Left cardiac atrium (tissue), 4 donors: ENCODE measurements around the gene LHX6. TPM values are rescaled to one million over a fixed set of nuclear protein-coding genes. Genes with fewer than 3 reads are reported as not detected.
A peak's percentile ranks its signal among the peaks of the same experiment; 100 is the strongest.

Source experiments
- ATAC-seq, 2 donors: fragments of 200-7000 bp; cut with Tn5 transposase; one replicate each; pipeline ENCODE4 v1.9.1; 2020; ENCODE audit warnings: mild to moderate bottlenecking in 2 of 2, moderate library complexity in 2 of 2
- DNase-seq: peaks from one replicate; pipeline ENCODE4 v3.0.0-alpha.2; 2020
- intact Hi-C, 2 donors: fragments of 100-400 bp; cut with DNase I; formaldehyde crosslinking; loops; one replicate each; pipeline versions ENCODE4 v1.14.1 to v1.15.1; 2022 to 2023
- total RNA-seq, 2 donors: library from RNA; stranded (reverse); fragmentation: NEBNext Ultra II Directional; extraction: Animal tissue kit (Norgen Biotek cat#: 25700); gene quantifications; one replicate each; pipeline ENCODE4 v1.2.1, GENCODE V29; 2021
- donor health status: DM: no; HTN: yes; CAD: no.
- donor health status: DM: no; HTN: yes; CAD: no; lungs with severe emphysema.
- donor health status: DM: yes; HTN: yes; CAD: no.
- donor health status: Dilated cardiomyopathy.

Gene LHX6
- total RNA-seq, 2 donors from 2014 or later = 6.1 to 11.3 TPM

- ATAC-seq (peak in 1 of 2 donors; percentile 26), DNase-seq (no peak)
- intact Hi-C loops = no loop called here
Observed at GRCh38 chr9:122218935-122219855, 9.6 kb downstream of the LHX6 start.

DNA sequence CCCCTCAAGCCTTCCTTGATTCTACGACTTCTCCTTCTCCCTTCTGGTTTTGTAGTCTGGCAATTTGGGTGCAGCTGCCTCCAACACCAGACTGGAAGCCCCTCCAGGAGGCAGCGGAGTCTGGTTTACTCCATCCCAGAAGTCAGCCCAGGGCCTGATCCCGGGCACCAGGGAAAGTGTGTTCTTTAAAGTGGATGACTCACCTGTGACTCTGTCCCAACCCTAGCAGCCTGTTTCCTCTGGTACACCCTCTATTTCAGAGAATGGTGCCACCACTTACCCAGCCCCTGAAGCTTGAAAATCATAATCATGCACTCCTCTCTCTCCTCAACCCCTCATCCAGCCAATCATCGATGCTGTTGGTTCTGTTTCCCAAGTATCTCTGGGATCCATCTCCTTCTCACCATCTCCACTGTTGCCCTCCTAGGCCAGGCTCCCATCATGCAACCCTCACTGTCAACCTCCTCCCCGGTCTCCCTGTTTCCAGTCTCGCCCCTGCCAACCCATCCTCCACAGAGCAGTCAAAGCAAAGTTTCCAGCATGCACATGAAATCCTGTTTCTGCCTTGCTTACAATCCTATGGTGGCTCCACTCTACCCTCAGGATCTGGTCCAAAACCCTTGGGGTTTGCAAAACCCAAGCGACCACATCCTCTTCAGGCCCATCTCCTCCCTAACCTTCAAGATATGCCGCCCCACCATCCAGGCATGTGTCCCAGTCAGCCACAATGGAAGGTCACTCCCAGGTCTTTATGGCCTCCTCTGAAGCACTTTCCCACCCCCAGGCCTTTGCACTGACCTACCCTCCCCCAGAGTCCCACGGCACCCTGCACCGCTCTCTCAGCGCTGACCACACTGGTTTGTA is 10.5 kb downstream of the LHX6 start:
- intact Hi-C loops = no loop called here
- no peak for ATAC-seq
- no peak for DNase-seq

DNA sequence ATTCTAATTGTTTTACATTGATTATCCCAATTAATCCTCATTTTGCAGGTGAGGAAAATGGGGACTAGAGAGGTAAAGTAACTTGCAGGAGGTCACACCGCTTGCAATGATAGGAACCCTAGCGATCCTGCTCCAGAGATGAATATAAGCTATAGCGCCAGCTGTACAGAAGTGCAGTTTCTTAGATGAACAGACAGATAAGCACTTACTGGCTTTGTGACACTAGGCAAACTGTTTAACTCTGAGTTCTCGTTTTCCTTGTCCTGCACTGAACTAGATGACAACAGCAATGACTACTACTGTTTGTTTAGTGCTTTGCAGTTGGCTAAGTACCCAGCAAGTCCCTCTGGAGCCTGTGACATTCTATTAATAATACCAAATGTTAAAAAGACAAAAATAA is 11.1 kb downstream of the LHX6 start:
- ATAC-seq = no peak
- no peak for DNase-seq
- intact Hi-C loops = no loop called here

- no peak for DNase-seq
Observed at GRCh38 chr9:122216798-122217418, 11.8 kb downstream of the LHX6 start.

DNA sequence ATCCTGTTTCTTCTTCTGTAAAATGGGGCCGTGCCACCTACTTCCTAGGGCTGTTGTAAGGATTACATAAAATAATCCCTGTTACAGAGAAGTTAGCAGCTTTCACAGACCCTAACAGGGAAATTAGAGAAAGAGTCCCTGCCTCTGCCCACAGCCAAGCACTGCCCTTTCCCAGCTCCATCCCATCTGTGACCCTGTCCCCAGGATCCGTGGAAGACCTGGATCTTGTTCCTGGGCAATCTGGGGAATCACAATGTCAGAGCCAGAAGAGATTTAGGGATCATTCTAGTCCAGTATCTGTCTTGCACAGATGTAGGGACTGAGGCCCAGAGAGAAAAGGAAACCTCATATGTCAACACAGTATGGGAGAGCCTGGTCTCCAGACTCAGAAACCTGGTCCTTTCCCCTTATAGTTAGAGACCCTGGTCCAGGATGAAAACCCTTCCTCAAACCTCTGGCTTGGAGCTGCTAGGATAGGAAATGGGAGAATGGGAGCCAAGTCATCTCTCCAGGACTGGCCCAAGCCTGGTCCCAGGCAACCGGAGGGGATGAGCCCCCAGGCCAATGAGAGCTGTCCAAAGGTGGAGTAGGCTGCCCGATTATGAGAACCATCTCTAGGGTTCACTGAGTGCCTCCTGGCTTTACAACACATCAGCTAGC is 12.5 kb downstream of the LHX6 start:
- intact Hi-C loops = no loop called here
- ATAC-seq (no peak), DNase-seq (no peak)

More at GRCh38 chr9:122216798-122217418, 11.8 kb downstream of the LHX6 start:
- intact Hi-C loops = no loop called here
- no peak for ATAC-seq

- intact Hi-C loops = no loop called here
- DNase-seq (no peak), ATAC-seq (no peak)
Observed at GRCh38 chr9:122215663-122216062, 13.1 kb downstream of the LHX6 start.

GRCh38 chr9:122214507-122214906 is 14.2 kb downstream of the LHX6 start:
- ATAC-seq (no peak), DNase-seq (no peak)
- intact Hi-C loops = no loop called here

DNA sequence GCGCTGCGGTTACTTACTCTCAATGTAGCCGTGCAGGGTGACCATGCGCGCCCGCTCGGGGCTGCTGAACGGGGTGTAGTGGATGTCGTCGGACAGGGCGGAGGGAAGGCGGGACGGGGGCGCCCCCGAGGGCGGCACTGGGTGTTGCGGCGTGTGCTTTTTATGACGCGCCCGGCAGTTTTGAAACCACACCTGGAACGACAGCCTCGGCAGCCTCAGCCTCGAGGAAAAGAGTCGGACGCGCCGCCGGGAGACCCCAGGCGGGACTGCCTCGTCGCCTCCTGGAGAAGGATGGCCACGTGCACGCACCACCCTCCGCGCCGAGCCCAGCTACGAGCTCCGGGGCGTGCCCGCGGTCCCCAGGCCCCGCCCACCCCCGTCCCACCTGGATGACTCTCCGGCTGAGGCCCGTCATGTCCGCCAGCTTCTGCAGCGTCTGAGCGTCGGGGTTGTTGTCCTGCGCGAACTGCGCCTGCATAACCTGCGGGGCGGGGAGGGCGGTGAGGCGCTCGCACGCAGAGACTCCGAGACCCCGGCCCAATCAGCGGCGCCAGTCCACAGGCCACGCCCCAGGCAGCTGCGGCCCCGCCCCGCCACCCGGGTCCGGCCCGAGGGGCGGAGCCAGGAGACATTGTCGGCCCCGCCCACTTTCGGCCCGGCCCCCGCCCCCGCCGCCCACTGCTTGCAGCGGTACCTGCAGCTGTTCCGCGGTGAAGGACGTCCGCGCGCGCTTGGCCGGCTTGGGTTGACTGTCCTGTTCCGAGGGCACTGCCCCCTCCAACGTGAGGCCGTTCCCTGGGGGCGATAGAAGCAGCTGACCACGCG is 15.0 kb downstream of the LHX6 start:
- intact Hi-C loops = no loop called here
- ATAC-seq (peak; percentile 14 to 73), DNase-seq (no peak)

GRCh38 chr9:122213102-122213588 is 15.6 kb downstream of the LHX6 start:
- DNase-seq (no peak), ATAC-seq (no peak)
- intact Hi-C loops = no loop called here

DNA sequence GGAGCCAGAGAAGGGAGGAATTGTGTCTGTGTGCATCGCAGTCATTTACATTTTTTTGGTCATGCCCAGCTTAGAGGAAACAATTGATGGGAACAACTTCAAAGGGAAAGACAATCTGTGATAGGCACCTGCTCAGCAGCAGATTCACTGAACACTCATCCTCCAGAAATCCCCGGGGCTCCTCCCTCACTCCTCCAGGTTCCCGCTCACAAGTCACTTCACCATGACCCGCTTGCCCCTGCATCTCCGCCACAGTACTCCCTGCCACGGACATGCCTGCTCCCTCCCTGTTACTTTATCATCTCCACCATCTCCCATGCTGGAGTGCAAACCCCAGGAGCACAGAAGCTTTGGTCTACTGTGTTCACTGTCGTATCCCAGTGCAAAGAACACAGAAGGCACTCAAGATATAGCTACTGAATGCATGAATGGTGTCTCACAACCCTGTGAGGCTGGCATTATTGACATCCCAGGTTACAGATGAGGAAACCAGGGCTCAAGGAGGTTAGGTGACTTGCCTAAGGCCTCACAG is 16.2 kb downstream of the LHX6 start:
- intact Hi-C loops = no loop called here
- ATAC-seq = no peak
- no peak for DNase-seq

GRCh38 chr9:122209451-122209850 is 19.3 kb downstream of the LHX6 start:
- ATAC-seq (no peak), DNase-seq (no peak)
- intact Hi-C loops = no loop called here

GRCh38 chr9:122207096-122207495 is 21.7 kb downstream of the LHX6 start:
- intact Hi-C loops = no loop called here
- no peak for ATAC-seq

DNA sequence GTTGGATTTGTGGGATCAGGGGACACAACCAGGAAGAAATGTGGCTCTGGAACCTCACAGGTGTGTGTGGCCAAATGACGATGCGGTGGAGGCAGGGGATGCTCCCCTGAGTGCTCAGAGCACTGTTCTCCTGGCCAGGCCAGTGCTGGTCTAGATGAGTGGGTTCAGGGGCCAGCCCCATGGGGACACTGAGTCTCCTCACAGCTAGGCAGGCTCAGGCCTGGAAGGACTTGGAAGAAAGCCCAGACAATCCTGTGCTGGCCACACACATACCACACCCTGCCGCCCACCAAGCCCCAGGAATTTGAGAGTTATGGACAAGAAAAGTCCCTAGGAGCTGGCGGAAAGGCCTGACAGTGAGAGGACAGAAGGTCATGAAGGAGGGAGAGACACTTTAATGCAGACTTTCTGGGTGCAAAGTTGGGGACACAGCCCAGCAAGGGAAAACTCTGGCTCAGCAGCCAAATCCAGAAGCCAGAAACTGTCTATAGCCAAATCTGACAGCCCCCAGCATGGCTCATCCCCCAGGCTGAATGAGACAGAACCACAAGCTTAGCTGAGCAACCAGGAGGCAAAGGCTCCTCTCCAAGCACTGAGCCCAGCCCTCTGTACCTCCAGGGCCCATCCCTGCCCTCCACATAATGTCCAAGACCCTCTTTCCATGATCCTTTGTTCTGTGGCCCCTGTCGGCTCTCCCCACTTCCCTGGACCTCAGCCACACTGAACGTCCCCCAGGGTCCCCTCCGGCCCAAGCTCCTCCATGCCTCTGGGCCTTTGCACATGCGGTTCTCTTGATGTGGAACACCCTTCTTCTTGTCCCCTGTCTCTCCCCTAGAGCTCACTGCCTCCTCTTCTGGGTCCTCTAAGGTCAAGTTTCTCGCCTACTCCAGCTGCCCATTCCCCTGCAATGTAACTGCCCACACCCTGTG is 22.4 kb downstream of the LHX6 start:
- ATAC-seq (no peak), DNase-seq (no peak)
- intact Hi-C loops = no loop called here

More at GRCh38 chr9:122207096-122207495, 21.7 kb downstream of the LHX6 start:
- no peak for DNase-seq

GRCh38 chr9:122205176-122205575 is 23.6 kb downstream of the LHX6 start:
- DNase-seq (no peak), ATAC-seq (no peak)
- intact Hi-C loops = no loop called here

DNA sequence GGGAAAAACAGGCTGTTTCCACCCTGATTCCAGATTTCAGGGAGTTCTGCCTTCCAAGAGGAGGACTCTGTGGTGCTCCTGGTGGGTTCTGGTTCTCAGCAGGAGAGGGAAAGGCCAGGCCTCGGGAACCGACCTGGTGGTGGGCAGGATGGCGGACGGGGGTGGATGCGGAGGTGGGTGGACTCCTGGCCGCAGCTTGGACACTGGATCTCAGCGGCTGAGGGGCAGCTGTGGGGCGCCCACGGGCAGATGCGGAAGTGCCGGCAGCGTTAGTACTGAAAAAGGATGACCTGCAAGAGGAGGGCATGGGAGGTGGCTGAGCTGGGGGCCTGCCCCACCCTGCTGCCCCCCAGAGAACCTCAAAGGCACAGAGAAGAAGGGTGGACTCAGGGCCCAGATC is 24.3 kb downstream of the LHX6 start:
- no peak for DNase-seq
- intact Hi-C loops = no loop called here
- no peak for ATAC-seq

DNA sequence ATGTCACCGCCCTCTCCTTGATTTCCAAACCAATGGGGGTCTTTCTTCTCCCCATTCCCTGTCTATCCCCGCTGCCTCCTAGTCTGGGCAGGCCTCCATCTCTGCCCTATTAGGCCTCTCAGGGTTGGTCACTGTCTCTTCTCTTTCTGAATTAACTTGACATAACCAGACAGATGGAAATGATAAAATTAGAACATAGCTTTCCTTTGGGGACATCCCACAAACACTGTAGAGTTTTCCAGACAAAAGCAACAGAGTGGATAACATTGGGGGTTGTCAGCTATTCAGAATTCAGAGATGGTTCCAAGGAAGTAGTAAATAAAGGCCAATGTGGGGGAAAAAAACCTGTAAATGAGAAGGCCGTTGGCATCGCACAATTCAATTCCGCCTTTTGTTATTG is 24.7 kb downstream of the LHX6 start:
- ATAC-seq = no peak
- intact Hi-C loops = no loop called here

GRCh38 chr9:122202111-122202510 is 26.6 kb downstream of the LHX6 start:
- DNase-seq = no peak
- peak; percentile 16 to 51 for ATAC-seq
- intact Hi-C loops = no loop called here

More for the DNA sequence above, 24.7 kb downstream of the LHX6 start:
- no peak for DNase-seq
